Peyer's patch (tissue), 4 donors: ENCODE data around the gene PPID. TPM values are rescaled to one million over a fixed set of nuclear protein-coding genes. Genes with fewer than 3 reads are reported as not detected.
"Not testable (repeated sequence)": the region's sequence is repeated elsewhere in the genome, so short reads cannot be mapped to it uniquely, and the experiment has no call there.

Source experiments
- DNase-seq, 3 donors: peaks; one replicate each; pipeline ENCODE4 v3.0.0-alpha.2; 2017 to 2019
- H3K27ac ChIP-seq, 4 donors: fragments of 200-600 bp; sonication (generic); one replicate each; pipeline ENCODE4 v1.5.1; 2016 to 2019
- H3K27me3 ChIP-seq, 2 donors: fragments of 200-600 bp; sonication (generic); one replicate each; pipeline ENCODE4 v1.5.1; 2019
- H3K36me3 ChIP-seq, 3 donors: fragments of 200-600 bp; sonication (generic); one replicate each; pipeline ENCODE4 v1.5.1; 2016 to 2019
- H3K4me1 ChIP-seq, 4 donors: fragments of 200-600 bp; sonication (generic); one replicate each; pipeline ENCODE4 v1.5.1; 2016 to 2019
- H3K4me3 ChIP-seq, 4 donors: fragments of 200-600 bp; sonication (generic); 1 replicate in 3 of 4; 2 replicates in 1 of 4; pipeline ENCODE4 v1.5.1; 2016 to 2019; ENCODE audit warnings: mild to moderate bottlenecking in 1 of 4
- H3K9me3 ChIP-seq, 4 donors: fragments of 200-600 bp; sonication (generic); one replicate each; pipeline ENCODE4 v1.5.1; 2016 to 2019; ENCODE audit warnings: mild to moderate bottlenecking in 1 of 4
- POLR2A ChIP-seq, 2 donors: fragments of 450-650 bp; IDR thresholded peaks; one replicate each; pipeline ENCODE4 v1.5.1; 2017; ENCODE audit warnings: antibody characterized with exemption in 2 of 2, mild to moderate bottlenecking in 2 of 2, moderate library complexity in 2 of 2
- total RNA-seq, 4 donors: library from RNA; depleted of rRNA; stranded (reverse); fragments of >200 nt; gene quantifications; one replicate each; pipeline ENCODE4 v1.1.0, GENCODE V29; 2016
- TF ChIP-seq, protein P1 (sequence below), 6 experiments: fragments of 450-650 bp in 4 of 6; fragments of 200-600 bp in 2 of 6; sonication (generic) in 1 of 6; IDR thresholded peaks; one replicate each; pipeline ENCODE4 v1.5.1; 2017 to 2019; ENCODE audit warnings: antibody characterized with exemption in 6 of 6, mild to moderate bottlenecking in 3 of 6, moderate library complexity in 1 of 6

PPID gene
- total RNA-seq, 4 donors from 2014 or later, result 21.9 to 60.2 (median 28.3) TPM

GRCh38 chr4:158767451-158767850 is 44.3 kb upstream of the PPID start:
- TF ChIP-seq POLR2A (IDR thresholded peaks at IDR 0.05), result no peak
- TF ChIP-seq, protein P1, sequence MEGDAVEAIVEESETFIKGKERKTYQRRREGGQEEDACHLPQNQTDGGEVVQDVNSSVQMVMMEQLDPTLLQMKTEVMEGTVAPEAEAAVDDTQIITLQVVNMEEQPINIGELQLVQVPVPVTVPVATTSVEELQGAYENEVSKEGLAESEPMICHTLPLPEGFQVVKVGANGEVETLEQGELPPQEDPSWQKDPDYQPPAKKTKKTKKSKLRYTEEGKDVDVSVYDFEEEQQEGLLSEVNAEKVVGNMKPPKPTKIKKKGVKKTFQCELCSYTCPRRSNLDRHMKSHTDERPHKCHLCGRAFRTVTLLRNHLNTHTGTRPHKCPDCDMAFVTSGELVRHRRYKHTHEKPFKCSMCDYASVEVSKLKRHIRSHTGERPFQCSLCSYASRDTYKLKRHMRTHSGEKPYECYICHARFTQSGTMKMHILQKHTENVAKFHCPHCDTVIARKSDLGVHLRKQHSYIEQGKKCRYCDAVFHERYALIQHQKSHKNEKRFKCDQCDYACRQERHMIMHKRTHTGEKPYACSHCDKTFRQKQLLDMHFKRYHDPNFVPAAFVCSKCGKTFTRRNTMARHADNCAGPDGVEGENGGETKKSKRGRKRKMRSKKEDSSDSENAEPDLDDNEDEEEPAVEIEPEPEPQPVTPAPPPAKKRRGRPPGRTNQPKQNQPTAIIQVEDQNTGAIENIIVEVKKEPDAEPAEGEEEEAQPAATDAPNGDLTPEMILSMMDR (IDR thresholded peaks at IDR 0.05), result no peak
- no peak overlapping the region for H3K27ac ChIP-seq

DNA sequence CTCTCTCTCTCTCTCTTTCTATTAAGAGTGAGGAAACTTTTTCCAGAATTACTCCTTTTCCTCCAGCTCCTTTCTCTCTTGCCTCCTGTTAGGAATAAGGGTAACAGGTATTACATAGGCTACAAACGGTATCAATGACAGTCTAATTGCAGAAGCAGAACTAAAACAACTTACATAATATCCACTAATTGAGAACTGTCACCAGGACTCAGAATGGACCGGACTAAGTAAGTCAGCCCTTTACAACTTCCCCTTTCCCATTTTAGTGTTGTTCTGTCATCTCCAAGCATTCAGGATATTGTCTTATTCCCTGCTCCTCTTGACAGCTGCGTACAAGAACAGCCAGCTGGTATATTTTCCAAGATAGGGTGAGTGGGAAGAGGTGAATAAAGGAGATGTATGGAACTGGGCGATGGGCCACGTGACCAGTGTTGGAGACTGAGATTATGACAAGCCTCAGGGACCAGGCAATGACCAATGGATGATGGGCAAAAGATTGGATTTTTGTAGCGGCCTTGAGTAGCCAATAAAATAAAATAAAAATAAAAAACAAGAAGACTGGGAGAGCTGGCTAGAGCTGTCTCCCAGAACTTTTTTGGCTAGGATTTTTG is 43.3 kb upstream of the PPID start:
- H3K27ac ChIP-seq, result no peak overlapping the region
- H3K4me1 ChIP-seq, result peaks cover 0 to 15% (median 0%) of the 10 kb centered on the region in 4 donors
- TF ChIP-seq, protein P1 (IDR thresholded peaks at IDR 0.05), result no peak
- TF ChIP-seq POLR2A (IDR thresholded peaks at IDR 0.05), result no peak
- DNase-seq, result no peak
- no peaks in the 10 kb centered on the region for H3K27me3 ChIP-seq
- no peaks in the 10 kb centered on the region for H3K36me3 ChIP-seq
- H3K4me3 ChIP-seq, result no peak overlapping the region
- no peaks in the 10 kb centered on the region for H3K9me3 ChIP-seq

More at GRCh38 chr4:158767451-158767850, 44.3 kb upstream of the PPID start:
- H3K4me1 ChIP-seq, result peaks cover 0 to 20% (median 0%) of the 10 kb centered on the region in 4 donors
- no peak for DNase-seq
- no peaks in the 10 kb centered on the region for H3K36me3 ChIP-seq
- no peaks in the 10 kb centered on the region for H3K9me3 ChIP-seq
- H3K27me3 ChIP-seq, result no peaks in the 10 kb centered on the region
- H3K4me3 ChIP-seq, result no peak overlapping the region

DNA sequence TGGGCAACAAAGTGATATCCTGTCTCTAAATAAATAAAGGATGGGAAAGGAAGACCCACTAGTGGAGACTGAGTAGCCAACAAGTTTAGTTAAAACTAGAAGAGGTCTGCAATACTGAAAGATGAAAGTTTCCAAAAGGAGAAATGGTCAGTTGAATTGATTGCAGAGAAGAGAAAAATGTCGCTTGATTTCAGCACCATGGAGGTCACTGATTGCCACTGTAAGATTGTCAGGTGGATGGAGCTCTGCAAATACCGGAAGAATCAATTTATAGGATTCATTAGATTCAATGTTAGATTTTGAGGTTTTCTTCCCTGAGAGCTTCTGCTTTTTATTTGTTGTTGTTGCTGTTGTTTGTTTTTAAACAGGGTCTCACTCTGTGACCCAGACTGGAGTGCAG is 40.3 kb upstream of the PPID start:
- TF ChIP-seq, protein P1 (IDR thresholded peaks at IDR 0.05), result no peak
- no peak for TF ChIP-seq POLR2A (IDR thresholded peaks at IDR 0.05)
- Histone ChIP-seq H3K27me3 (no peaks in the 10 kb centered on the region), H3K36me3 (no peaks in the 10 kb centered on the region), H3K4me1 (no peaks in the 10 kb centered on the region), H3K9me3 (no peaks in the 10 kb centered on the region), H3K4me3 (no peak overlapping the region), H3K27ac (no peak overlapping the region)
- no peak for DNase-seq

GRCh38 chr4:158762553-158762952 is 39.4 kb upstream of the PPID start:
- Histone ChIP-seq H3K27ac (no peak overlapping the region), H3K4me3 (no peak overlapping the region), H3K9me3 (no peaks in the 10 kb centered on the region), H3K36me3 (no peaks in the 10 kb centered on the region), H3K27me3 (no peaks in the 10 kb centered on the region), H3K4me1 (no peaks in the 10 kb centered on the region)
- no peak for TF ChIP-seq POLR2A (IDR thresholded peaks at IDR 0.05)
- TF ChIP-seq, protein P1 (IDR thresholded peaks at IDR 0.05), result no peak
- DNase-seq, result no peak

- TF ChIP-seq, protein P1 (IDR thresholded peaks at IDR 0.05), result no peak
- no peak for TF ChIP-seq POLR2A (IDR thresholded peaks at IDR 0.05)
- no peaks in the 10 kb centered on the region for H3K27me3 ChIP-seq
- no peak for DNase-seq
- H3K4me3 ChIP-seq, result no peak overlapping the region
- no peaks in the 10 kb centered on the region for H3K36me3 ChIP-seq
- no peaks in the 10 kb centered on the region for H3K9me3 ChIP-seq
- H3K4me1 ChIP-seq, result no peaks in the 10 kb centered on the region
- H3K27ac ChIP-seq, result no peak overlapping the region
These were observed 37.7 kb upstream of the PPID start for GRCh38 chr4:158760866-158761265.

DNA sequence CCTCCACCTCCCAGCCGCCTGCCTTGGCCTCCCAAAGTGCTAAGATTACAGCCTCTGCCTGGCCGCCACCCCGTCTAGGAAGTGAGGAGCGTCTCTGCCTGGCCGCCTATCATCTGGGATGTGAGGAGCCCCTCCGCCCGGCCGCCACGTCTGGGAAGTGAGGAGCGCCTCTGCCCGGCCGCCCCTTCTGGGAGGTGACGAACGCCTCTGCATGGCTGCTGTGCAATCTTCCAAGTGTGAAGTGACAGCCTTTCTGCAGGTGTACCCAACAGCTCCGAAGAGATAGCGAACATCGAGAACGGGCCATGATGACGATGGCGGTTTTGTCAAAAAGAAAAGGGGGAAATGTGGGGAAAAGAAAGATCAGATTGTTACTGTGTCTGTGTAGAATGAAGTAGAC is 36.3 kb upstream of the PPID start:
- H3K9me3 ChIP-seq, H3K27ac ChIP-seq, H3K27me3 ChIP-seq, H3K36me3 ChIP-seq, H3K4me3 ChIP-seq, DNase-seq, H3K4me1 ChIP-seq: not testable (repeated sequence)
